Liver (tissue), 3 donors: ENCODE measurements around the gene SFMBT2.

ENCODE experiments used
- CTCF ChIP-seq: fragments of 150-350 bp; IDR thresholded peaks from 2 replicates; pipeline ENCODE4 v1.5.1; 2017; ENCODE audit warnings: improper control_type of control experiment, low read depth, low read length; ENCODE audit not compliant: missing input control
- JUND ChIP-seq, 2 donors: IDR thresholded peaks; 2 replicates each; pipeline ENCODE4 v1.6.1; 2016; ENCODE audit warnings: antibody characterized with exemption in 2 of 2
- NR2F2 ChIP-seq: IDR thresholded peaks from 2 replicates; pipeline ENCODE4 v1.6.1; 2016; ENCODE audit warnings: antibody characterized with exemption
- REST ChIP-seq: IDR thresholded peaks from 2 replicates; pipeline ENCODE4 v1.6.1; 2016; ENCODE audit warnings: antibody characterized with exemption, mild to moderate bottlenecking
- ZBTB33 ChIP-seq: IDR thresholded peaks from 2 replicates; pipeline ENCODE4 v1.6.1; 2016; ENCODE audit warnings: antibody characterized with exemption
- donor health status: healthy.
- donor health status: healthy.

GRCh38 chr10:7255517-7255916 lies 155.3 kb downstream of the SFMBT2 start:
- TF ChIP-seq JUND (IDR thresholded peaks at IDR 0.05) = no peak
- TF ChIP-seq ZBTB33 = no peak
- no peak for TF ChIP-seq REST
- TF ChIP-seq NR2F2 = no peak
- TF ChIP-seq CTCF = no peak
